ENCODE results near the gene SRP9.

Gene SRP9

DNA sequence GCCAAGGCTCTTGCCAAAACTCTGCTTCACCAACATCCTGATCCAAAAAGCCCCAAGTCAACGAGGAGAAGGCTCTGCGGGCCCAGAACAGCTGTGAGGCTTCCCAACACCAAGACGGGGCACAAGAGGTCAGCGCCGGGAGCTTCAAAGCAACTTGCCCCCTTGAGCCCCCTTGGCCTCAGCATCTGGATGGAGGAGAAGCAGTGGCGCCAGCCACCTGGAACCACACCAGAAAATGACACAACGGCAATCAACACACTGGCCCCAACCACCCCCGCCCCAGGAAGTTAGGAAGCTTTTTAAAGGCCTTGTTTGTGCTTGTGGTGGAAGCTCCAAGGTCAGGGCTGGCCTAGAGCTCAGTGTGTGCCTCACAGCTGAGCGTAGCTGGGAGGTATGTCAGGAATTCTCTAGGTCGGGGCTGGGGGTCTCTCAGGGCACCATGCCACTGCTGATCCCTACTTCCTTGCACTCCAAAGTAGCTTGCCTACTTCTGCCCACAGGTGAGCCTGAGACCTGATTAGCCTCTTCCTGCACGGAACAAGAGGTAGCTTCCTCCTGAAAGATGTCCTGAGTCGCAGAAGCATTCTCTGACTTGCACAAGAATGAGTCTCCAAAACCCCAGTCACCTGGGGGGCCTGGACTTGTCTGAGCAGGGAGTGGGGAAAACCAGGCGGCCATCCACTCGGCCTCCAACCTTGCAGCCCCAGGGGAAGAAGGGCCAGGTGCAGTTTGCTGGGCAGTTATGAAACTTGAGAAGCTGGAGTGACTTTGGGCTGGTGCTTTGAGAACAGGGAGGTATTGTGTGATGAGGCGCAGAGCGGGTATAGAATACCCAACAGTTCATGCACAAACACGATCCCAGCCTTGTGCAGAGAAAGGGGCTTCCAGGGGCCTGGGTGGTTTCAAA lies 9.7 kb upstream of the SRP9 start:
- Histone ChIP-seq H2AFZ (ENCODE audit: low read length) (no peak overlapping the region), H3K9me2 (replicated peaks; ENCODE audit: low read depth, low read length) (no peaks in the 10 kb centered on the region), H3K9me3 (ENCODE audit: insufficient read depth, low read depth, low read length) (no peaks in the 10 kb centered on the region), H3K79me2 (ENCODE audit: insufficient read depth, low read length) (no peaks in the 10 kb centered on the region), H3K4me3 (ENCODE audit: low read length, poor library complexity, severe bottlenecking) (no peak overlapping the region), H3K36me3 (ENCODE audit: insufficient read depth, low read length) (no peaks in the 10 kb centered on the region), H3K4me1 (ENCODE audit: insufficient read depth, low read length, poor library complexity, severe bottlenecking) (peaks cover 26% of the 10 kb centered on the region), H3F3A (ENCODE audit: low read depth) (no peaks in the 10 kb centered on the region), H4K20me1 (ENCODE audit: insufficient read depth, low read length, poor library complexity, severe bottlenecking) (no peaks in the 10 kb centered on the region), H3K9ac (ENCODE audit: low read depth, low read length, poor library complexity, severe bottlenecking) (peak overlapping the region; percentile 39), H3K4me2 (ENCODE audit: low read depth, low read length, poor library complexity, severe bottlenecking) (peak overlapping the region; percentile 7), H3K27me3 (ENCODE audit: insufficient read depth, low read length, poor library complexity, severe bottlenecking) (no peaks in the 10 kb centered on the region)
- no peak for TF ChIP-seq EZH2phosphoT487 (IDR thresholded peaks at IDR 0.05; ENCODE audit: borderline replicate concordance)

DNA sequence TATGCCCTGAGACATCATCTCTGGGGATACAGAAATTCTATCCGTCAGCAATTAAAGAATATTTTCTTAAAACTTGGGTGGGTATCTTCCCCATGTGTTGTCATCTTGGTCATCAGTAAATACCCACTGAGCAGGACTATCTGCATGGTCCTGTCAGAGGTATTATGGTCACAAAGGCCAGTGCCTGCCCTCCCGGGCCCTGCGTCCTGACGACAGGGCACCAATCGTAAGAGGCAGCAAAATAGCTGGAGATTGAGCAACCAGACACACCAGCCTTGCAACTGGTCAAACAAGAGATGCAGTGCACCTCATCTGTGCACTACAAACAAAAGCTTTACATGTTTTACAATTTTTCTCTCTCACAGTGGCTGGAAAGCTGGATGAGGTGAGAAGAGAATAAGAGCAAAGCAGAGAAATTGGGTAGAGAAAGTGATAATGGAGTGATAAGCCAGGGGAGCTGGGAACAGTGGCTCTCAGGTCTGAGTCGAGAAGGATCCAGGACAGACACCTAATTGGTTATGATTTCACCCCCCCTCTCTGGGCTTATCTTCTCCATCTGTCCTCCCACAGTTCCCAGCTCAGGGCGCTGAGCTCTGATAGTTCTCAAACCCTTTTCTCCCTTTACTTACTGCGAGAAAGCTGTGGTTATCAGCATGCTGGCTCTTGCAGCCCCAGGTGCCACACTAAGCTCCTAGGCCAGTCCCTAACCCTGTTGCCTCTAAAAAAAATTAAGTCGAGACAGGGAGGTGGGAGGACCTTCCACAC lies 8.8 kb upstream of the SRP9 start:
- H3K9me2 ChIP-seq (replicated peaks; ENCODE audit: low read depth, low read length): no peaks in the 10 kb centered on the region
- H3K9ac ChIP-seq (ENCODE audit: low read depth, low read length, poor library complexity, severe bottlenecking): no peak overlapping the region
- H3K36me3 ChIP-seq (ENCODE audit: insufficient read depth, low read length): no peaks in the 10 kb centered on the region
- no peaks in the 10 kb centered on the region for H4K20me1 ChIP-seq (ENCODE audit: insufficient read depth, low read length, poor library complexity, severe bottlenecking)
- no peak overlapping the region for H2AFZ ChIP-seq (ENCODE audit: low read length)
- no peaks in the 10 kb centered on the region for H3K27me3 ChIP-seq (ENCODE audit: insufficient read depth, low read length, poor library complexity, severe bottlenecking)
- H3F3A ChIP-seq (ENCODE audit: low read depth): no peaks in the 10 kb centered on the region
- no peaks in the 10 kb centered on the region for H3K9me3 ChIP-seq (ENCODE audit: insufficient read depth, low read depth, low read length)
- no peak for TF ChIP-seq EZH2phosphoT487 (IDR thresholded peaks at IDR 0.05; ENCODE audit: borderline replicate concordance)
- TF ChIP-seq, protein P1, sequence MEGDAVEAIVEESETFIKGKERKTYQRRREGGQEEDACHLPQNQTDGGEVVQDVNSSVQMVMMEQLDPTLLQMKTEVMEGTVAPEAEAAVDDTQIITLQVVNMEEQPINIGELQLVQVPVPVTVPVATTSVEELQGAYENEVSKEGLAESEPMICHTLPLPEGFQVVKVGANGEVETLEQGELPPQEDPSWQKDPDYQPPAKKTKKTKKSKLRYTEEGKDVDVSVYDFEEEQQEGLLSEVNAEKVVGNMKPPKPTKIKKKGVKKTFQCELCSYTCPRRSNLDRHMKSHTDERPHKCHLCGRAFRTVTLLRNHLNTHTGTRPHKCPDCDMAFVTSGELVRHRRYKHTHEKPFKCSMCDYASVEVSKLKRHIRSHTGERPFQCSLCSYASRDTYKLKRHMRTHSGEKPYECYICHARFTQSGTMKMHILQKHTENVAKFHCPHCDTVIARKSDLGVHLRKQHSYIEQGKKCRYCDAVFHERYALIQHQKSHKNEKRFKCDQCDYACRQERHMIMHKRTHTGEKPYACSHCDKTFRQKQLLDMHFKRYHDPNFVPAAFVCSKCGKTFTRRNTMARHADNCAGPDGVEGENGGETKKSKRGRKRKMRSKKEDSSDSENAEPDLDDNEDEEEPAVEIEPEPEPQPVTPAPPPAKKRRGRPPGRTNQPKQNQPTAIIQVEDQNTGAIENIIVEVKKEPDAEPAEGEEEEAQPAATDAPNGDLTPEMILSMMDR (conservative IDR thresholded peaks at IDR 0.05; ENCODE audit: low read length): no peak
- H3K4me2 ChIP-seq (ENCODE audit: low read depth, low read length, poor library complexity, severe bottlenecking): no peak overlapping the region
- no peak overlapping the region for H3K4me3 ChIP-seq (ENCODE audit: low read length, poor library complexity, severe bottlenecking)
- no peaks in the 10 kb centered on the region for H3K79me2 ChIP-seq (ENCODE audit: insufficient read depth, low read length)
- H3K4me1 ChIP-seq (ENCODE audit: insufficient read depth, low read length, poor library complexity, severe bottlenecking): peaks cover 34% of the 10 kb centered on the region

GRCh38 chr1:225769687-225770086 lies 7.9 kb upstream of the SRP9 start:
- H3K9me2 ChIP-seq (replicated peaks; ENCODE audit: low read depth, low read length): no peaks in the 10 kb centered on the region
- no peaks in the 10 kb centered on the region for H3F3A ChIP-seq (ENCODE audit: low read depth)
- H3K4me2 ChIP-seq (ENCODE audit: low read depth, low read length, poor library complexity, severe bottlenecking): no peak overlapping the region
- H3K4me1 ChIP-seq (ENCODE audit: insufficient read depth, low read length, poor library complexity, severe bottlenecking): peaks cover 37% of the 10 kb centered on the region
- H3K79me2 ChIP-seq (ENCODE audit: insufficient read depth, low read length): no peaks in the 10 kb centered on the region
- H3K9ac ChIP-seq (ENCODE audit: low read depth, low read length, poor library complexity, severe bottlenecking): no peak overlapping the region
- no peak overlapping the region for H2AFZ ChIP-seq (ENCODE audit: low read length)
- no peaks in the 10 kb centered on the region for H3K27me3 ChIP-seq (ENCODE audit: insufficient read depth, low read length, poor library complexity, severe bottlenecking)
- H3K36me3 ChIP-seq (ENCODE audit: insufficient read depth, low read length): no peaks in the 10 kb centered on the region
- no peaks in the 10 kb centered on the region for H4K20me1 ChIP-seq (ENCODE audit: insufficient read depth, low read length, poor library complexity, severe bottlenecking)
- no peak overlapping the region for H3K4me3 ChIP-seq (ENCODE audit: low read length, poor library complexity, severe bottlenecking)
- no peaks in the 10 kb centered on the region for H3K9me3 ChIP-seq (ENCODE audit: insufficient read depth, low read depth, low read length)
- TF ChIP-seq EZH2phosphoT487 (IDR thresholded peaks at IDR 0.05; ENCODE audit: borderline replicate concordance): no peak
- TF ChIP-seq, protein P1 (conservative IDR thresholded peaks at IDR 0.05; ENCODE audit: low read length): no peak
